Measurements from ENCODE around the gene PLEKHD1. TPM values are rescaled to one million over a fixed set of nuclear protein-coding genes. Genes with fewer than 3 reads are reported as not detected.
A peak's percentile ranks its signal among the peaks of the same experiment; 100 is the strongest.

Gene PLEKHD1
- total RNA-seq, 1 experiment from 2014 or later, result 1.2 TPM

DNA sequence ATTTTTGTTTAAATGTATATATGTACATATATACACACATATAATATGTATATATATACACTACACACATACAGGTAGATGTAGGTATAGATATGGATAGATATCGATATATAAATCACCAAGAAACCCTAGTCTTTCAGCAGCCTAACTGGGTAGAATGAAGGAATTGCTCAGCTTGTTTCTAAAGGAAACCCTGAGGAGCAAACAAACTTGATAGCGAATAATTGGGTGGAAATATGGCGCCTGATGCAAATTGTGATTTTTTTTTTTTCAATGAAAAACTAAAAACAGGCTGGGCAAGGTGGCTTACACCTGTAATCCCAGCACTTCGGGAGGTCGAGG is 90.4 kb downstream of the PLEKHD1 start:
- intact Hi-C loops (cut with micrococcal nuclease), result loop anchor here (1.0 to 2.0 kb wide), 2 partner anchors 40 to 332 kb away; no protein-coding TSS in a partner anchor
- Histone ChIP-seq H3K9me2 (ENCODE audit: insufficient read depth) (no peaks in the 10 kb centered on the region), H2AFZ (ENCODE audit: low read depth, low read length, poor library complexity, severe bottlenecking) (peak overlapping the region; percentile 85), H3K4me3 (replicated peaks in 1 of 2; ENCODE audit: low read depth in 1 of 2, low read length in 2 of 2) (peak overlapping the region in 1 of 2 experiments; percentile 19; a peak in 2 of 4 replicates), H4K20me1 (ENCODE audit: insufficient read depth) (no peaks in the 10 kb centered on the region), H3K27me3 (ENCODE audit: insufficient read depth, low read length) (no peaks in the 10 kb centered on the region), H3K9ac (ENCODE audit: low read length) (no peak overlapping the region), H3K9me3 (ENCODE audit: control insufficient read depth in 1 of 2, insufficient read depth in 1 of 2, low read depth in 1 of 2, low read length in 2 of 2) (no peaks in the 10 kb centered on the region), H3K4me2 (ENCODE audit: low read length) (peak overlapping the region; percentile 70), H3K4me1 (ENCODE audit: control insufficient read depth in 1 of 2, insufficient read depth in 2 of 2, low read length in 2 of 2) (peaks cover 0 to 4% of the 10 kb centered on the region in 2 experiments; a peak in 1 of 4 replicates), H3K79me2 (ENCODE audit: insufficient read depth, low read length) (no peaks in the 10 kb centered on the region), H3K36me3 (ENCODE audit: control insufficient read depth in 1 of 2, insufficient read depth in 2 of 2, low read length in 2 of 2) (no peaks in the 10 kb centered on the region), H3K27ac (ENCODE audit: low read depth, low read length) (no peak overlapping the region)
- peak; percentile 28 for ATAC-seq
- POLR2A ChIA-PET, result no interaction called here
- RAD21 ChIA-PET (ENCODE audit: low non-redundant PET in 1 of 2, low total read pairs in 2 of 2, uncharacterized antibody in 2 of 2, unreplicated experiment in 2 of 2), result interaction anchor here in 1 of 2 experiments (0.6 kb wide), 1 partner anchor 27 kb away, joined by 3 read pairs; no protein-coding TSS in a partner anchor
- no TSS peak for BruUV-seq (replicated peaks)
- TF ChIP-seq ZNF274 (IDR thresholded peaks at IDR 0.05; ENCODE audit: low read depth, low read length), result no peak
- TF ChIP-seq CBX3 (IDR thresholded peaks at IDR 0.05; ENCODE audit: low read depth), result no peak
- TF ChIP-seq RAD21 (IDR thresholded peaks at IDR 0.05; ENCODE audit: low read depth), result no peak
- no peak for TF ChIP-seq JUND (IDR thresholded peaks at IDR 0.05)
- TF ChIP-seq CEBPB (IDR thresholded peaks at IDR 0.05; ENCODE audit: low read depth), result no peak
- TF ChIP-seq EZH2phosphoT487 (IDR thresholded peaks at IDR 0.05; ENCODE audit: borderline replicate concordance), result no peak
- TF ChIP-seq CTCF (IDR thresholded peaks at IDR 0.05 in 2 of 3, conservative IDR thresholded peaks at IDR 0.05 in 1 of 3; ENCODE audit: borderline replicate concordance in 1 of 3, insufficient read depth in 1 of 3, low read depth in 2 of 3, low read length in 2 of 3), result no peak
- TF ChIP-seq, protein P1, sequence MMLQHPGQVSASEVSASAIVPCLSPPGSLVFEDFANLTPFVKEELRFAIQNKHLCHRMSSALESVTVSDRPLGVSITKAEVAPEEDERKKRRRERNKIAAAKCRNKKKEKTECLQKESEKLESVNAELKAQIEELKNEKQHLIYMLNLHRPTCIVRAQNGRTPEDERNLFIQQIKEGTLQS (IDR thresholded peaks at IDR 0.05), result no peak
- TF ChIP-seq POLR2A (IDR thresholded peaks at IDR 0.05; ENCODE audit: borderline replicate concordance, extremely low read depth, insufficient read depth, insufficient read length), result no peak
- no peak for TF ChIP-seq EGR1 (IDR thresholded peaks at IDR 0.05; ENCODE audit: low read depth)
- no peak for DNase-seq (ENCODE audit: low read depth, low spot score)
- CTCF ChIA-PET, result interaction anchor here (1.0 to 3.5 kb wide), 10 partner anchors 10 to 712 kb away, joined by 3 to 27 read pairs (median 5); partner anchors contain the start of gene SRSF5

Measured in HCT116 (cell line).